NCI-H2107 (cell line): ENCODE results near the gene IKZF2.

ENCODE experiments used
- DNase-seq: peaks from one replicate; lab custom pipeline; 2025; lab: John Stamatoyannopoulos, UW

IKZF2 gene

GRCh38 chr2:212958133-212958532 is 193.3 kb downstream of the IKZF2 start:
- DNase-seq: no peak

GRCh38 chr2:212957624-212958023 is 193.8 kb downstream of the IKZF2 start:
- DNase-seq: no peak

DNA sequence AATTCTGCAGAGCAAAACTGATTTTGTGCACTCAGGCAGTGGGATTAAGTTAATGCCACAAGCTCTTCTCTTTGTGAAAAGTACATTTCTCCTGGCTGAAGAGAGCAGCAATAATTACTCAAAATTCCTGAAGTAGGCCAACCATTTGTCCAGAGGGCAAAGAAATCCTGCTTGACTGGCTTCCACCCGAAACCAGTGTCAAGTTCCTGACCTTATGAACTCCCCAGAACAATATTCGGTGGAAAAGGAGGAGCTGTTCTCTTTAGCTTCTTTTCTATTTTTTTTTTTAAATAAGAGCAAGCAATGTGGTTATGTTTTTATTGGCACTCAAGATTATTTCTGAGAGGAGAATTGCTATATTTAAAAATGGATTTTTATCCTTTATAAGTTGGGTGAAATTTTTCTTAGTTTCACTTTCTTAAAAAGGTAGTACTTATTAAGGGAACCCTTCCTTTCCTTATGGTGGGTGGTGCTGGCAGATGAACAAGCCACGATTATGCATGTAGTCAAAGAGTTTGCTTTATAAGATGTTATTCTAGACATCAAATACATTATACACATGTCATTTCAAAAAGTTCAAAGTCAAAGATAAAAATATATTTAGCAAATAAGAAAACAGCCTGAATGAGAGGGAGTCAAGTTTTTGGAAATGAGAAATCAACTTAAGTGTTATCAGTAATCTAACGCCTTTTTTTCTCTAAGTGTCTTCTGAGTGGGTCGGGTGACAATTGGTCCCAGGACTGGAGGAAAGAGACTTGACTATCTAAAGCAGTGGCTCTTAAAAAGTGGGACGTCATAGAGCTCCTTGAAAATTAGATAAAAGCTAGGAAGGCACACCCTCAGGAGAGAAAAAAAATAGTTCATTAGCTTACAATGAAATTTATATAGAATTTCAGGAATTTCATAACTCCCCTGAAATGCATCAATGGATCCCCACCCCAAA is 194.5 kb downstream of the IKZF2 start:
- DNase-seq: no peak

DNA sequence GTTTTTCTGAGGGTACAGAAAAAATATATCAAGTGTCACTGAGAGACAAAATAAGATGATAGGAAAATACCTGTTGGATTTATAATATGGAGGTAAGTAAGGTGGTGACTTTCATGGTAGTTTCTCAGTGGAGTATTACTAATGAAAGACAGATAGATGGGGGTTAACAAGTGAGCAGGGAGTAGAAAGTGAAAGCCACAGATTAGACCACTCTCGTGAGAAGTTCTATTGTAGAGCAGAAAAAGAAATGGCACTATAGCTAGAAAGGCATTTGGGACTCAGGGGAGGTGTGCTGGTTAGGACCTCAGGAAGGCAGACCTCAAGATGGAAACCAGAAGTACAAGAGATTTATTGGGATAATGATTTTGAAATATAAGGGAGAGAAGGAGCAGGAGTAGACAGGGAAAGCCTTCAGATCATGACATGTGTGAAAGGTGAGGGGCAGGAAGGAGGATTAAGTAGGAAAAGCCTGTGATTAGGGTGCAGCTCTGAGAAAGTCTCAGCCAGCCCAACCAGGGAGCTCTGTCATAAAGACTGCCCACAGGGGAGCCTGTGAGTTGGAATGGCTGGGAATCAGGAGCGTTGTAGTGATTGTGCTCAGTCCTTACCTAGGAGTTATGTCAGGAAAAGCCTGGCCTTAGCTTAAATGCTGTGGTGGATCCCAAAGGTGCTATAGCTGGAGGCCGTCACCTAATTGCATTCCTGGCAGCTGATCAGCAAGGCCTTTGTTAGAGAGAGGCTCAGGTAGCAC is 198.1 kb downstream of the IKZF2 start:
- no peak for DNase-seq

DNA sequence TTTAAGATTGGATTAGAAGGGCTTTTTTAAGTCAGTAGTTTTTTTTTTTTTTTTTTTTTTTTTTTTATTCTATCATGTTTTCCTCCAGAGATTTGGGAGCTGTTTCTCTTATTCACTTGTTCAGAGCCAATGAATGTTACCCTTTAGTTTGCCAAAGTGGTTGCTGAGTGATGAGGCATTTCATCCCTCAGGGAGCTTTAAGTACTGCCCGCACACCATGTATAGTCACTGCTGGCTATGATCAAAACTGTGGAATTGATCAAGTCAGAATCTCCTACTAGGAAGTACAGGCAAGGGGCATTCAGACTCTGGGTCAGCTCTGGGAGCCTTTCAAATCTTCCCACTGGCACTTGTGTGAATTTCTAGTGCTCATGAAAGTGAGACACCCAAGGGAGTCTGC is 201.6 kb downstream of the IKZF2 start:
- DNase-seq: no peak
